A549 (cell line): Measurements from ENCODE around the gene CYGB.

Experiments used
- CTCF ChIP-seq: fragments of >200 bp; sonication (Bioruptor Twin); formaldehyde crosslinking; IDR thresholded peaks from 3 replicates; pipeline ENCODE4 v1.5.1; 2016
- HDAC2 ChIP-seq: fragments of 200-600 bp; sonication (generic); IDR thresholded peaks from 2 replicates; pipeline ENCODE4 v1.6.1; 2016
- HOXA7 ChIP-seq: fragments of 250-450 bp; sonication (Bioruptor Pico); IDR thresholded peaks from 2 replicates; pipeline ENCODE4 v1.5.0; 2020; ENCODE audit warnings: mild to moderate bottlenecking, moderate library complexity
- POLR2A ChIP-seq: IDR thresholded peaks from 2 replicates; pipeline ENCODE4 v1.6.1; 2012; ENCODE audit warnings: mild to moderate bottlenecking, low read length
- RFX5 ChIP-seq: fragments of 450-650 bp; IDR thresholded peaks from 2 replicates; pipeline ENCODE4 v1.7.1; 2014; ENCODE audit warnings: antibody characterized with exemption, mild to moderate bottlenecking, moderate library complexity

GRCh38 chr17:76584427-76585032, 47.0 kb upstream of the CYGB start:
- TF ChIP-seq CTCF (no peak), POLR2A (no peak), RFX5 (no peak), HDAC2 (no peak), HOXA7 (CRISPR knock-in tag) (no peak)
